Mesenchymal stem cell (in vitro differentiated cells and primary cell): ENCODE results near the gene AARS1.
"Not testable (repeated sequence)": the region's sequence is repeated elsewhere in the genome, so short reads cannot be mapped to it uniquely, and the experiment has no call there.

ENCODE experiments used
- DNase-seq: peaks from one replicate; pipeline ENCODE4 v3.0.0-alpha.2; 2013
- H2AFZ ChIP-seq: one replicate; pipeline ENCODE4 v1.6.1; 2013; ENCODE audit warnings: low read depth, mild to moderate bottlenecking, control low read depth, inconsistent platforms, low read length, moderate library complexity
- H2AK5ac ChIP-seq: 2 replicates; pipeline ENCODE4 v1.6.1; 2013; ENCODE audit warnings: low read length, moderate library complexity, mild to moderate bottlenecking, inconsistent platforms; ENCODE audit not compliant: severe bottlenecking
- H2BK120ac ChIP-seq: one replicate; pipeline ENCODE4 v1.6.1; 2013; ENCODE audit warnings: low read depth, mild to moderate bottlenecking, inconsistent platforms, low read length, moderate library complexity
- H2BK12ac ChIP-seq, 2 experiments: one replicate each; pipeline ENCODE4 v1.6.1; 2013; ENCODE audit warnings: inconsistent platforms in 2 of 2, low read length in 2 of 2, mild to moderate bottlenecking in 2 of 2, moderate library complexity in 2 of 2, control low read depth in 1 of 2
- H2BK15ac ChIP-seq: one replicate; pipeline ENCODE4 v1.6.1; 2013; ENCODE audit warnings: mild to moderate bottlenecking, low read depth, inconsistent platforms; ENCODE audit not compliant: poor library complexity, severe bottlenecking
- H2BK5ac ChIP-seq: 2 replicates; pipeline ENCODE4 v1.6.1; 2013; ENCODE audit warnings: low read depth, mild to moderate bottlenecking, low read length, control low read depth, inconsistent platforms; ENCODE audit not compliant: poor library complexity, severe bottlenecking
- H3K14ac ChIP-seq, 2 experiments: one replicate each; pipeline ENCODE4 v1.6.1; 2013; ENCODE audit warnings: inconsistent platforms in 2 of 2, low read length in 2 of 2, control low read depth in 1 of 2, mild to moderate bottlenecking in 1 of 2, moderate library complexity in 1 of 2
- H3K18ac ChIP-seq, 2 experiments: one replicate each; pipeline ENCODE4 v1.6.1; 2013; ENCODE audit warnings: inconsistent platforms in 2 of 2, low read length in 2 of 2, control low read depth in 1 of 2, low read depth in 1 of 2, mild to moderate bottlenecking in 1 of 2
- H3K23ac ChIP-seq, 2 experiments: one replicate each; pipeline ENCODE4 v1.6.1; 2013; ENCODE audit warnings: inconsistent platforms in 2 of 2, low read length in 2 of 2, mild to moderate bottlenecking in 2 of 2, moderate library complexity in 2 of 2, control low read depth in 1 of 2
- H3K27ac ChIP-seq: 2 replicates; pipeline ENCODE4 v1.5.1; 2013; ENCODE audit warnings: mild to moderate bottlenecking, moderate library complexity, low read length, control low read depth, inconsistent platforms; ENCODE audit not compliant: poor library complexity, severe bottlenecking
- H3K27me3 ChIP-seq, 2 experiments: 2 replicates each; pipeline versions ENCODE4 v1.6.1 to v1.7.0; 2013; ENCODE audit warnings: low read length in 2 of 2, mild to moderate bottlenecking in 2 of 2, moderate library complexity in 2 of 2, control low read depth in 1 of 2, inconsistent platforms in 1 of 2; ENCODE audit not compliant: control insufficient read depth in 1 of 2, insufficient read depth in 1 of 2
- H3K36me3 ChIP-seq, 2 experiments: 2 replicates each; pipeline versions ENCODE4 v1.6.1 to v1.7.0; 2013; ENCODE audit warnings: low read length in 2 of 2, control low read depth in 1 of 2, inconsistent platforms in 1 of 2, low read depth in 1 of 2, mild to moderate bottlenecking in 1 of 2; ENCODE audit not compliant: insufficient read depth in 2 of 2, control insufficient read depth in 1 of 2
- H3K4ac ChIP-seq, 2 experiments: one replicate each; pipeline ENCODE4 v1.6.1; 2013; ENCODE audit warnings: inconsistent platforms in 2 of 2, low read length in 2 of 2, mild to moderate bottlenecking in 2 of 2, moderate library complexity in 2 of 2, control low read depth in 1 of 2, low read depth in 1 of 2
- H3K4me1 ChIP-seq: 2 replicates; pipeline ENCODE4 v1.6.1; 2013; ENCODE audit warnings: low read depth, low read length, control low read depth; ENCODE audit not compliant: control insufficient read depth, insufficient read depth
- H3K4me2 ChIP-seq: 2 replicates; pipeline ENCODE4 v1.6.1; 2013; ENCODE audit warnings: low read length, mild to moderate bottlenecking, inconsistent platforms; ENCODE audit not compliant: poor library complexity, severe bottlenecking
- H3K4me3 ChIP-seq, 2 experiments: 2 replicates each; pipeline versions ENCODE4 v1.5.1 to v1.7.0; 2013; ENCODE audit warnings: low read length in 2 of 2, mild to moderate bottlenecking in 2 of 2, control low read depth in 1 of 2, low read depth in 1 of 2; ENCODE audit not compliant: insufficient read depth in 1 of 2
- H3K79me1 ChIP-seq: replicated peaks from 2 replicates; pipeline ENCODE4 v1.6.1; 2013; ENCODE audit warnings: mild to moderate bottlenecking, control low read depth, low read length, inconsistent platforms; ENCODE audit not compliant: poor library complexity, severe bottlenecking
- H3K9ac ChIP-seq: 2 replicates; pipeline ENCODE4 v1.7.0; 2013; ENCODE audit warnings: mild to moderate bottlenecking, low read length, moderate library complexity
- H3K9me3 ChIP-seq: 2 replicates; pipeline ENCODE4 v1.7.0; 2013; ENCODE audit warnings: mild to moderate bottlenecking, low read length; ENCODE audit not compliant: control insufficient read depth
- H4K8ac ChIP-seq: one replicate; pipeline ENCODE4 v1.6.1; 2013; ENCODE audit warnings: inconsistent platforms, mild to moderate bottlenecking, low read length, moderate library complexity
- H4K91ac ChIP-seq: one replicate; pipeline ENCODE4 v1.6.1; 2013; ENCODE audit warnings: mild to moderate bottlenecking, low read length, inconsistent platforms
- whole genome bisulfite sequencing: methylation state at CpG from one replicate; pipeline ENCODE4 v1.1.7; 2013; ENCODE audit warnings: mixed read lengths; 5-methylcytosine and 5-hydroxymethylcytosine counted together

The AARS1 gene

DNA sequence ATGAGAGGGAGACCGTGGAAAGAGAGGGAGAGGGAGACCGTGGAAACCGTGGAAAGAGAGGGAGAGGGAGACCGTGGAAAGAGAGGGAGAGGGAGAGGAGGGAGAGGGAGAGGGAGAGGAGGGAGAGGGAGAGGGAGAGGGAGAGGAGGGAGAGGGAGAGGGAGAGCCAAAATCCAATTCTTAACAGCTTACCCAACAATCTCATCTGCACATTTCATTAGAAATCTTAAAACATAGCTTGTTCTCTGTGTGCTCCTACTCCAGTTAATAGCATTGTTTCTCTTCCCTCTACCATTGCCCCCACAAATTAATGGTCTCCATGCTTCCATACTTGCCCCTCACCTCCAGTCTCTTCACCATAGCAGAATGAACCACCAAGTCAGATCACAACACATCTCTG is 63.9 kb downstream of the AARS1 start:
- WGBS = no CpG with 5 or more reads among the region's 4 CpGs
- not testable (repeated sequence) for H3K79me1 ChIP-seq, H3K27ac ChIP-seq, H2BK12ac ChIP-seq, DNase-seq, H3K14ac ChIP-seq, H3K9me3 ChIP-seq, H2AK5ac ChIP-seq, H4K91ac ChIP-seq, H2BK15ac ChIP-seq, H4K8ac ChIP-seq, H3K27me3 ChIP-seq, H3K9ac ChIP-seq, H2BK5ac ChIP-seq, H3K23ac ChIP-seq, H3K4me1 ChIP-seq, H3K18ac ChIP-seq, H3K4me2 ChIP-seq, H3K4ac ChIP-seq, H2BK120ac ChIP-seq, H3K4me3 ChIP-seq, H2AFZ ChIP-seq
- H3K36me3 ChIP-seq = peaks cover 2 to 14% of the 10 kb centered on the region in 2 experiments

DNA sequence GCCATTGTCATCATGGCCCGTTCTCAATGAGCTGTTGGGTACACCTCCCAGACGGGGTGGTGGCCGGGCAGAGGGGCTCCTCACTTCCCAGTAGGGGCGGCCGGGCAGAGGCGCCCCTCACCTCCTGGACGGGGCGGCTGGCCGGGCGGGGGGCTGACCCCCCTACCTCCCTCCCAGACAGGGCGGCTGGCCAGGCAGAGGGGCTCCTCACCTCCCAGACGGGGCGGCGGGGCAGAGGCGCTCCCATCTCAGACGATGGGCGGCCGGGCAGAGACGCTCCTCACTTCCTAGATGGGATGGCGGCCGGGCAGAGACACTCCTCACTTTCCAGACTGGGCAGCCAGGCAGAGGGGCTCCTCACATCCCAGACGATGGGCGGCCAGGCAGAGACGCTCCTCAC is 64.7 kb downstream of the AARS1 start:
- not testable (repeated sequence) for H2BK15ac ChIP-seq, DNase-seq
- WGBS = 97% methylated on average over 8 of the region's 24 CpGs

DNA sequence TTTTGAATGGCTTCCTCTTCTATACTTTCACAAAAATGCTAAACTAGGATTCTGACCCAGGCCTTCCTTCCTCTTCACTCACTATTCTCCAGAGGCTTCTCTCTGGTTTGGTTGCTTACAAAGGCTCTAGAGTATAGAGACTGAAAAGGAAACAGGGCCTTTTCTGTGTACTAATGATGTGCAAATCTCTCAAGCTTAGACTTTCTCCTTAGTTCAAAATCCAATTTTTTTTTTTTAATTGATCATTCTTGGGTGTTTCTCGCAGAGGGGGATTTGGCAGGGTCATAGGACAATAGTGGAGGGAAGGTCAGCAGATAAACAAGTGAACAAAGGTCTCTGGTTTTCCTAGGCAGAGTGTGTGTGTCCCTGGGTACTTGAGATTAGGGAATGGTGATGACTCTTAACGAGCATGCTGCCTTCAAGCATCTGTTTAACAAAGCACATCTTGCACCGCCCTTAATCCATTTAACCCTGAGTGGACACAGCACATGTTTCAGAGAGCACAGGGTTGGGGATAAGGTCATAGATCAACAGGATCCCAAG is 65.3 kb downstream of the AARS1 start:
- peaks cover 6 to 14% of the 10 kb centered on the region in 2 experiments for H3K36me3 ChIP-seq
- not testable (repeated sequence) for H3K4me2 ChIP-seq, H3K18ac ChIP-seq, H4K8ac ChIP-seq, H2BK5ac ChIP-seq, H3K4me1 ChIP-seq, H3K9ac ChIP-seq, H2AFZ ChIP-seq, H3K9me3 ChIP-seq, H3K27ac ChIP-seq, H3K27me3 ChIP-seq, H4K91ac ChIP-seq, H3K4me3 ChIP-seq, H2AK5ac ChIP-seq, H3K23ac ChIP-seq, H3K79me1 ChIP-seq, H2BK12ac ChIP-seq, H2BK15ac ChIP-seq, H2BK120ac ChIP-seq, DNase-seq, H3K14ac ChIP-seq, H3K4ac ChIP-seq
- WGBS = no CpG with 5 or more reads among the region's 3 CpGs

More for the DNA sequence above, 64.7 kb downstream of the AARS1 start:
- not testable (repeated sequence) for H2BK120ac ChIP-seq, H2BK12ac ChIP-seq, H3K27me3 ChIP-seq, H2AK5ac ChIP-seq, H4K91ac ChIP-seq, H3K9me3 ChIP-seq, H3K27ac ChIP-seq, H3K4me1 ChIP-seq, H3K4ac ChIP-seq, H3K4me2 ChIP-seq, H4K8ac ChIP-seq, H3K79me1 ChIP-seq, H2BK5ac ChIP-seq, H3K4me3 ChIP-seq, H3K23ac ChIP-seq, H2AFZ ChIP-seq, H3K14ac ChIP-seq, H3K18ac ChIP-seq, H3K9ac ChIP-seq
- peaks cover 4 to 14% of the 10 kb centered on the region in 2 experiments for H3K36me3 ChIP-seq

DNA sequence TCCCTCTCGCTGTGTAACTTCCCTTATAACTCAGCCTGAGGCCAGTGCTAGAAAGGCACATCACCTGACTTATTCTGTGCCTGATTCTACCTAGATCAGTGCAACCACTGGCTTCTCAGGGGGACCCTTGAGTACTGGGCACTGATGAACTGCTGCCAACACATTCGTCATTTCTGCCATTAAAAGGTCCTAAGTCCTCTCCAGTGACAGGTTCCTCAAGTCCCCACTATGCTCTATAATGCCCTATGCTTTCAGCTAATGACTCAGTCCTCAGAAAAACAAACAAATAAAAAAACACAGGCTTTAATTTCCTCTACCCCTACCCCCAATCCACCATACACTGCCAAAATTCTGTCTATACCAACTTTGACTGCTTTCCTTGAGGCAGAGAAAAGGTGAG is 66.1 kb downstream of the AARS1 start:
- not testable (repeated sequence) for H4K8ac ChIP-seq, H3K4me2 ChIP-seq, H3K4me1 ChIP-seq, H2BK15ac ChIP-seq, H2BK5ac ChIP-seq, H2AK5ac ChIP-seq, H3K4me3 ChIP-seq, H3K23ac ChIP-seq, H3K4ac ChIP-seq, H3K27ac ChIP-seq, H3K14ac ChIP-seq, H3K79me1 ChIP-seq, DNase-seq, H3K27me3 ChIP-seq, H3K9me3 ChIP-seq, H2BK12ac ChIP-seq, H3K18ac ChIP-seq, H3K9ac ChIP-seq, H2BK120ac ChIP-seq, H2AFZ ChIP-seq, H4K91ac ChIP-seq
- H3K36me3 ChIP-seq = peaks cover 6 to 14% of the 10 kb centered on the region in 2 experiments
- no CpG with 5 or more reads among the region's 2 CpGs for WGBS
